ENCODE data around the gene PDE1C.

GRCh38 chr7:31921047-31921446 lies 149.2 kb downstream of the PDE1C start:
- TF ChIP-seq EZH2phosphoT487 (IDR thresholded peaks at IDR 0.05; ENCODE audit: insufficient read depth, low read depth): no peak
- TF ChIP-seq EZH2 (IDR thresholded peaks at IDR 0.05; ENCODE audit: insufficient read depth, poor library complexity, severe bottlenecking): no peak

All from GM23248 (cell line).